ENCODE measurements around the gene NOS1AP.

NOS1AP gene

DNA sequence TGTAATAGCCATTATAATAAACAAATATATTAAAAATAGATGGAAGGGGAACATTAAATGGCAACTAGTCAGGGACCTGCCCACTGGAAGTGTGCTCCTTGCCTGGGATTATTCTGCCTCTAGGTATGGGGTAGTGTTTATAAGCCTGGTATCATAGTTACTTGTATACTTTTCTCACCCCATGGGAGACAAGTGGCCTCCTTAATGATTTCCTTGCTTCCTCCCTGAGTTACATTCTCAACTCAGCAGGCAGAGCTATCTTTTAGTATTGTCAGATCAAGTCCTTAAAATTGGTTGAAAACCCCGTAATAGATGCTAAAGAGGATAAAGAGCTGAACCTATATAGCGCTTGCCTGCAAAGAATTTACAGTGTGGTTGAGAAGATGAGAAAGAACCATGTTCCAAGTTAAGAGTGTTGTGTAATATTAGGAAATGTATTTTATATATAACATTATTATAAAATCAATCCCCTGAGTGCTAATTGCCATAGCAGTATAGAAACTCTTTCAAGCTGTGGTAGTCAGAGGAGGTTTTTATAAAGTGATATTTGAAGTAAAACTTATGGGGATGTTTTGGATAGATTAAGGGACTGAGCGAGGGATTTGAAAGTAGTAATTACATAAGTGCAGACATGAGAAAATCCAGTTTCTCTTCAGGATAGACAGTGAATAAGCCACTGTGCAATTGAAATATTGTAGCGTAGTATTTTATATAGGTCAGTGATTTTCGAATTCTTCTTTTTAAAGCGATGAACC is 200.7 kb downstream of the NOS1AP start:
- no peak for DNase-seq

GRCh38 chr1:162271972-162272371 is 202.5 kb downstream of the NOS1AP start:
- DNase-seq: no peak

DNA sequence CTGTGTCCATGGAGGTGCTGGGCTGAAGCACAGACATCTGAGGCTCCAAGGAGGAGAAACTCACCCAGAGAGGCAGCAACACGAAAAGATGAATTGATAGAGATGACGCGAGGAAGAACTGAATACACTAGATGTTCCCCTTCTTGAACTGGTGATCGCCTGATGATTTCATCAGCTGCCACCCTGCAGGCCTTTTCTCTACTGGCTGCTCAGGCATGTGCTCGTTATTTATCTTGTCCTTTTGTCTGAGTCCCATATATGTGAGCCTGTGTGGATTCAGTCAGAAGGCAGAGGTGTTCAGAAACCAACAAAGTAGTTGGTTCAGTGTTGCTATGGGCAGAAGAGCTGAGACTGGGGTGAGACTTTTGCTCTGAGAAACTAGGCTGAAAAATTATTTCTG is 202.9 kb downstream of the NOS1AP start:
- no peak for DNase-seq

DNA sequence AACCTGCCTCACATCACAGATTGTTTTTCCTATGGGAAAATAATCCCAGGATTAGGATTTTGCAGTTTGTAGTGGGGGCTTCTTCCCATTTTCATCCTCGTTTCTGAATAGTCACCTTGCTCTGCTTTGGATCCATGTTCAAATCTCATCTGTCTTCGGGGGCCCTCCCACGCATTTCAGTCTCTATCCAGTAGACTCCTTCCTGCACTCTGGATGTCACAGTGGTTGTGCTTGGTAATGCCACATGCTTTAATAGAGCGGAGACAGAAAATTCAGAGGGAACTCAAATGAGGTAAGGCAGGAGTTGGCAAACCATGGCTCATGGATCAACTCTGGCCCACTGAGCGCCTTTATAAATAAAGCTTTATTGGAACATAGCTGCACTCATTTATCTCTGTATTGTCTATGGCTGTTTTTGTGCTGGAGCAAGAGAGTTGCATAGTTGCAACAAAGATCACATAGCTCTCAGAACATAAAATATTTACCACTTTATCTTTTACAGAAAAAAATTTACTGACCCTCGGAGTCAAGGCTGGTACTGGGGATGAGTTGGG is 206.2 kb downstream of the NOS1AP start:
- DNase-seq: no peak

GRCh38 chr1:162276493-162276892 is 207.0 kb downstream of the NOS1AP start:
- DNase-seq: peak; percentile 17 to 56

GRCh38 chr1:162279136-162279498 is 209.6 kb downstream of the NOS1AP start:
- DNase-seq: peak in 1 of 2 experiments; percentile 18

GRCh38 chr1:162281426-162281825 is 211.9 kb downstream of the NOS1AP start:
- no peak for DNase-seq

DNA sequence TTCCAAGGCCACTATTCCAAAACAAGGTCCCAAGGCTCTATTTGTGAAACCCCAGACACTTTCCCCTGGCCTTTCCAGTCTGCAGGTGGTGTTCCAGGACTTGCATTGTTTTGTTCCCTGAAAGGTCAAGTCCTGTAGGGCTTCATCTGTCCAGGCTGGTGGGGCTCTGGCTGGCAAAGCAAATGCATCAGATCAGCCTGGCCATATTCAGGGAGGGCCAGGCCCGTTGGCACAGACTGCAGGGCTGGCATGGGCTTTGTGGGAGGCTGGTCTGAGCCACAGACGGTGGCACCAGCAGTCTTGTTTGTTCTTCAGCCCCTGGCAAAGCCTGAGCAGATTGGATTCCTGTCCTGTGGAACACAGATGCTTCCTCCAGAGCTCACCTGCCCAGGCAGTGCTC is 214.2 kb downstream of the NOS1AP start:
- no peak for DNase-seq

DNA sequence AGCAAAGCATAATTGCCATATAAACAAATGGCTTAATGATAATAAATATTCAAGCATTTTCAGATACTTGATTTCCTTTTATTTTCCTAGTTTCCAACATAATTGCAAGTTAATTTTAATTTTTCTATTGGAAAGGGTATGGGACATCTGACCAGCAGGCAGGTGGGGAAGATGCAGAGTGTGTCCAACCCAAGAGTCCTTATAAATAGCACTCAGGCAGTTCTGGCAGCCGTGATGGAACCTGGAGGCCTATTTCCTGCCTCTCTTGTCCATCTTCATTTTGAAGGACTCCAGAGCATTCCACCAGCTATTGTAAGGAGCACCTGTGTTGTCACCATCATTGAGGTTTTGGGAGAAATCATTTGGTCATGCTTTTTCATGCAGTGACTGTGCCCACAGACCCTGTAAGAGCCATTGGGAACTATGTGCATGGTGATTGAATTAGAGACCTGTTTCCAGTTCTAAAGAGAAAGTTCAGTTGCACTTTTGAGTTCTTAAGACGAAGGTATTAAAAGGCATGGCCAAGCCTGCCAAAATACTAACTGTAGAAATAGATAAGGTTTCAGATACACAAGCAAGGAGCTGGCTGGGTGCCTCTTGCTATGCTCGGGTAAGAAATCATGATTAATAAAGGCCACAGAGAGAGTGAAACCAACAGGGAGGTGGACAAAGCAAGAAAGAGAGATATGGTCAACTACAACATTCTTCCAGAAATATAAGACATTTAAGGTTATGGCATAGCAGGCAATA is 214.9 kb downstream of the NOS1AP start:
- DNase-seq: no peak

DNA sequence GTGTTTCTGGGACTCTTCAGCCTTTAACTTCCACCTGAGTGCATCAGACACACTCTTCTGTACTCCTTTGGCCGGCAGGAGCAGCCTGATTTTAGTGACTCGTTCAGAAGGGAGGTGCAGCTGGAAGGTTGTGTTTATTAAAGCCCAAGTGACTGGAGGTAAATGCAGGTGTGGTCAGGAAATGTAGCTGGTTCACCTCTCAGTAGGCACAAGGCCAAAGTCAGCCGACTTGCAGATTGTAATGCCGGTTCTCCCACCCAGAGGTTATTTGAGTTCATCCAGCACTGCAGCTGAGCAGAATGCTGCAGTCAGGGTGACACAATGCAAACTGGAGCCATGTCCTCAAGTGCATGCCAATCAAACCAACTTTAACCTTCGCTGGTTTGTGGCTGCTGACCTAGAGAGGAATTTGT is 215.7 kb downstream of the NOS1AP start:
- no peak for DNase-seq

GRCh38 chr1:162291000-162291399 is 221.5 kb downstream of the NOS1AP start:
- no peak for DNase-seq

DNA sequence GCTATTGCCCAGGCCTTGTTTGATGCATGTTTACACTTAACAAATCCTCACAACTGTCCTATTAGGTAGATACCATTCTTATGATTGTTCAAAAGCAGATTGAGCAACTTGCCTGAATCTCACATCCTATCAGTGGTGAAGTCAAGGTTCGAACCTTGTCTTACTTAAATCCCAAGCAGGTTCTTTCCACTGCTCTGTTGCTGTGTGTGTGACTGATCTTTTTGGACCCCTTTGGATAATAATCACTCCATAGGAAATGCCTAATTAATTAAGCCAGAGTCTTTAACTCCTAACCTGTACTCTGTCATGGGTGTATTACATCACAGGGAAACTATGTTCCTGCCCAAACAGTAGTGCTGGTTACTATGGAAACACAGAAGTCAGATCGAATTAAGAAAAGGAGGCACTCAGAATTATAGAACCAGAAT is 222.9 kb downstream of the NOS1AP start:
- DNase-seq: no peak

- DNase-seq: no peak
Measured at GRCh38 chr1:162293073-162293692, 223.7 kb downstream of the NOS1AP start.

- DNase-seq: no peak
Measured at GRCh38 chr1:162294015-162294414, 224.5 kb downstream of the NOS1AP start.

GRCh38 chr1:162297208-162297607 is 227.7 kb downstream of the NOS1AP start:
- DNase-seq: no peak

GRCh38 chr1:162298266-162298665 is 228.8 kb downstream of the NOS1AP start:
- DNase-seq: no peak

DNA sequence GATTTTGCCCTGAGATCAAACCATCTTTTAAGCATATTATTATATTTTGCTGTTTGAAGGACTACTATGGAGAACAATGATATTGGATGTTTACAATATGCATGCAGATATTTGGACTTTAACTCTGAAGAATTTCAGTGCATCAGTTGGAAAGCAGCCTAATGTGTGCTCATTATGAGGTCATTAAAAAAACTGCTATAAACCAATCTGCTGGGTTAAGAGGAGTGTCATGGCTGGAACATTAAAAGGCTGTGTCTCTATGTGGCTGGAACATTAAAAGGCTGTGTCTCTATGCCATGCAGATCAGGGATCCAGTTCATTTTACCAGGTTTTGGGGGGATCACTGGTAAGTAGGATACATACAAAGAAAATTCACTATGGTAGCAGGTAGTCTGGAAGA is 229.5 kb downstream of the NOS1AP start:
- no peak for DNase-seq

DNA sequence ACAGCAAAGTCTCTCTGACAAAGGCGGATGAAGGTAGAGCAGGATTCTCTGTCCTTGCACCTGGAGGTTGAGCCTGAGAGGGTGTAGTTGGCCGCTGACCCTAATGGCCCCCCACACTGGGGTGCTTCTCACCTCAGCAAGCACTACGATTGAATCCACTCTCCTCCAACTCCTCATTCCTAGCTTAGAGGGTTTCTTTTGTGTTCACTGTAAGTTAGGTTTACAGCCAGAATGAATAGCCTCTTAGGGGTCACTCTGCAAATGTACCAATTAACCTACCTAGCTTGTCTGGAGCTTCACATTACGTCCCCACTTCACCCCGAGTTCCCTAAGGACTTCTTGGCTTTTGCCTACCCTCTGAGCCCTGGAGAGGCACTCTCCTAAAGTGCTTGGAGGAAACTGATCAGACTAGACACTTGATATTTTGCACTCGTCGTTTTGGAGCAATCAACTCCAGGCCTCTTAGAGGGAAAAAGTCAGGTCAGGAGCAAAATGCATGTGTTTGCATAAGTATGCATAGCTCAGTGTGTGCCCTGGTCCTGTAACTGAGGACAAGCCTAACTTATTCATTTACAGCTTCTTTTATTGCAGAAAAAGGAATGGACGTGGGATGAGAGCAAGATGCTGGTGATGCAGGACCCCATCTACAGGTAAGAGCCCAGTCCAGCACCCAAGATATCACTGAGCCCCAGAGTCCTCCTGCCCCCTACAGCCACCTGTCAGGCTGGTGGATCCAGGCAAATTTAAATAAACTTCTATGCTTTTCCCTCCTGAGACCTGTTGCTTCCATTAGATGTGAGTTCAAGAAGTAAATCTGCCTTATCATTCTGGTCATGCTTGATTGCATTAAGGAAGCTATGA is 230.8 kb downstream of the NOS1AP start:
- no peak for DNase-seq

- no peak for DNase-seq
Measured at GRCh38 chr1:162301696-162302095, 232.2 kb downstream of the NOS1AP start.

- DNase-seq: no peak
Measured at GRCh38 chr1:162302306-162303003, 233.0 kb downstream of the NOS1AP start.

GRCh38 chr1:162303004-162303344 is 233.5 kb downstream of the NOS1AP start:
- no peak for DNase-seq

DNA sequence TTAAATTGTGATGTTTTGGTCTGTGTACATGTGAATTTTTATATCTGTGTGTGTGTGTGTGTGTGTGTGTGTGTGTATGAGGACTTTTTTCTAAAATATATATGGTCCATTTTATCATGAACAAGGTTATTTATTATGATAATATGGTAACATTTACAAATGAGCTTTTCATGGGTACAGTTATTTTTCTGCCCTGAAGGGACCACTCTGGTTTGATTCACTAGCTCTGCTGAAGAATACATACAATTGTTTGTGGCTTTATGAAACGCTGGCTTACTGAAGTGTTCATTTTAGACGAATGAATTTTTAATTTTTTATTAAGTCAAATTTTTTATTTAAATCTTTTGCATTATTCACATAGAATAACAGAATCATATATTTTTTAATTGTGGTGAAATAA is 235.2 kb downstream of the NOS1AP start:
- no peak for DNase-seq
